ES-I3 (cell line): ENCODE data around the gene ZAP70.

Source experiments
- H3K36me3 ChIP-seq: 2 replicates; pipeline ENCODE4 v1.6.1; 2013; ENCODE audit warnings: mild to moderate bottlenecking, low read length, control low read depth, moderate library complexity; ENCODE audit not compliant: insufficient read depth
- H3K4me1 ChIP-seq: 2 replicates; pipeline ENCODE4 v1.6.1; 2013; ENCODE audit warnings: mild to moderate bottlenecking, control low read depth, low read length; ENCODE audit not compliant: insufficient read depth
- H3K9ac ChIP-seq: 2 replicates; pipeline ENCODE4 v1.6.1; 2013; ENCODE audit warnings: low read depth, mild to moderate bottlenecking, low read length, moderate library complexity
- H3K9me3 ChIP-seq: 2 replicates; pipeline ENCODE4 v1.6.1; 2013; ENCODE audit warnings: mild to moderate bottlenecking, low read length, moderate library complexity; ENCODE audit not compliant: control insufficient read depth, insufficient read depth

ZAP70 gene

GRCh38 chr2:97752342-97753334 lies 39.3 kb downstream of the ZAP70 start:
- Histone ChIP-seq H3K4me1 (peaks cover 16% of the 10 kb centered on the region; the same call in 1 of the 2 replicates), H3K9me3 (no peaks in the 10 kb centered on the region), H3K9ac (no peak overlapping the region), H3K36me3 (0 out of 2 replicates have a peak, but pooled peaks cover 3% of the 10 kb centered on the region)

- Histone ChIP-seq H3K36me3 (peaks cover 16% of the 10 kb centered on the region; the same call in 1 of the 2 replicates), H3K4me1 (peaks cover 12% of the 10 kb centered on the region; the same call in 1 of the 2 replicates), H3K9ac (no peak overlapping the region), H3K9me3 (no peaks in the 10 kb centered on the region)
Measured at GRCh38 chr2:97754690-97755346, 41.4 kb downstream of the ZAP70 start.

- Histone ChIP-seq H3K36me3 (peaks cover 23% of the 10 kb centered on the region; the same call in 1 of the 2 replicates), H3K9me3 (no peaks in the 10 kb centered on the region), H3K9ac (no peak overlapping the region), H3K4me1 (peaks cover 12% of the 10 kb centered on the region; the same call in 1 of the 2 replicates)
Measured at GRCh38 chr2:97755491-97755890, 42.1 kb downstream of the ZAP70 start.

- peaks cover 9% of the 10 kb centered on the region; the same call in 1 of the 2 replicates for H3K4me1 ChIP-seq
- peaks cover 25% of the 10 kb centered on the region; the same call in 1 of the 2 replicates for H3K36me3 ChIP-seq
- no peaks in the 10 kb centered on the region for H3K9me3 ChIP-seq
- no peak overlapping the region for H3K9ac ChIP-seq
Measured at GRCh38 chr2:97757062-97757461, 43.7 kb downstream of the ZAP70 start.

GRCh38 chr2:97758131-97758705 lies 44.8 kb downstream of the ZAP70 start:
- Histone ChIP-seq H3K4me1 (no peaks in the 10 kb centered on the region), H3K36me3 (peaks cover 25% of the 10 kb centered on the region; the same call in 1 of the 2 replicates), H3K9ac (no peak overlapping the region), H3K9me3 (no peaks in the 10 kb centered on the region)

- H3K4me1 ChIP-seq, result no peaks in the 10 kb centered on the region
- H3K9ac ChIP-seq, result no peak overlapping the region
- H3K9me3 ChIP-seq, result no peaks in the 10 kb centered on the region
- H3K36me3 ChIP-seq, result peaks cover 25% of the 10 kb centered on the region; the same call in 1 of the 2 replicates
Measured at GRCh38 chr2:97759727-97760407, 46.5 kb downstream of the ZAP70 start.

- Histone ChIP-seq H3K36me3 (peaks cover 25% of the 10 kb centered on the region; the same call in 1 of the 2 replicates), H3K9me3 (no peaks in the 10 kb centered on the region), H3K4me1 (no peaks in the 10 kb centered on the region), H3K9ac (no peak overlapping the region)
Measured at GRCh38 chr2:97760480-97761049, 47.2 kb downstream of the ZAP70 start.

- peaks cover 24% of the 10 kb centered on the region; the same call in 1 of the 2 replicates for H3K36me3 ChIP-seq
Measured at GRCh38 chr2:97761192-97761591, 47.8 kb downstream of the ZAP70 start.

GRCh38 chr2:97763176-97763845 lies 49.9 kb downstream of the ZAP70 start:
- Histone ChIP-seq H3K9me3 (no peaks in the 10 kb centered on the region), H3K36me3 (peaks cover 26% of the 10 kb centered on the region; the same call in 1 of the 2 replicates)

More at GRCh38 chr2:97761192-97761591, 47.8 kb downstream of the ZAP70 start:
- no peak overlapping the region for H3K9ac ChIP-seq
- H3K9me3 ChIP-seq, result no peaks in the 10 kb centered on the region
- H3K4me1 ChIP-seq, result no peaks in the 10 kb centered on the region

GRCh38 chr2:97764559-97765263 lies 51.3 kb downstream of the ZAP70 start:
- no peak overlapping the region for H3K9ac ChIP-seq
- H3K9me3 ChIP-seq, result no peaks in the 10 kb centered on the region
- peaks cover under 1% of the 10 kb centered on the region; the same call in 1 of the 2 replicates for H3K4me1 ChIP-seq
- H3K36me3 ChIP-seq, result peaks cover 15% of the 10 kb centered on the region; the same call in 1 of the 2 replicates

More at GRCh38 chr2:97763176-97763845, 49.9 kb downstream of the ZAP70 start:
- Histone ChIP-seq H3K9ac (no peak overlapping the region), H3K4me1 (no peaks in the 10 kb centered on the region)

GRCh38 chr2:97765933-97766332 lies 52.6 kb downstream of the ZAP70 start:
- Histone ChIP-seq H3K36me3 (peaks cover 5% of the 10 kb centered on the region; the same call in 1 of the 2 replicates), H3K4me1 (peaks cover 13% of the 10 kb centered on the region), H3K9me3 (no peaks in the 10 kb centered on the region), H3K9ac (no peak overlapping the region)

- H3K36me3 ChIP-seq, result peaks cover 5% of the 10 kb centered on the region; the same call in 1 of the 2 replicates
- no peak overlapping the region for H3K9ac ChIP-seq
- peaks cover 15% of the 10 kb centered on the region for H3K4me1 ChIP-seq
- no peaks in the 10 kb centered on the region for H3K9me3 ChIP-seq
Measured at GRCh38 chr2:97766567-97766966, 53.2 kb downstream of the ZAP70 start.
